SHP77 treated with DMSO at 0.1 percent for 48 hours (cell line): ENCODE measurements around the gene ESRRA.

Experiments used
- DNase-seq: peaks from one replicate; lab custom pipeline; 2025; lab: John Stamatoyannopoulos, UW

Gene ESRRA

GRCh38 chr11:64333556-64333955, 28.2 kb downstream of the ESRRA start:
- no peak for DNase-seq

- DNase-seq = peak; percentile 69
Measured at GRCh38 chr11:64334764-64335735, 29.7 kb downstream of the ESRRA start.

- DNase-seq = no peak
Measured at GRCh38 chr11:64337538-64338249, 32.4 kb downstream of the ESRRA start.

- no peak for DNase-seq
Measured at GRCh38 chr11:64338716-64339115, 33.4 kb downstream of the ESRRA start.

GRCh38 chr11:64339286-64339685, 34.0 kb downstream of the ESRRA start:
- DNase-seq = no peak

GRCh38 chr11:64339754-64340408, 34.6 kb downstream of the ESRRA start, which contains the start of gene CCDC88B:
TSS of gene CCDC88B (plus strand) at chr11:64340204. CDS start at chr11:64340267, 63 bp downstream.
- DNase-seq = no peak

- DNase-seq = no peak
Measured at GRCh38 chr11:64340671-64341335, 35.5 kb downstream of the ESRRA start.

GRCh38 chr11:64341429-64341828, 36.1 kb downstream of the ESRRA start:
- no peak for DNase-seq

GRCh38 chr11:64341851-64342791, 36.8 kb downstream of the ESRRA start:
- DNase-seq = peak; percentile 41

GRCh38 chr11:64342869-64343745, 37.8 kb downstream of the ESRRA start:
- no peak for DNase-seq

- DNase-seq = no peak
Measured at GRCh38 chr11:64343767-64344559, 38.6 kb downstream of the ESRRA start.

- DNase-seq = no peak
Measured at GRCh38 chr11:64344787-64345186, 39.5 kb downstream of the ESRRA start.

GRCh38 chr11:64347193-64347867, 42.0 kb downstream of the ESRRA start:
- no peak for DNase-seq

- no peak for DNase-seq
Measured at GRCh38 chr11:64348383-64349024, 43.2 kb downstream of the ESRRA start.

GRCh38 chr11:64349025-64349387, 43.7 kb downstream of the ESRRA start:
- no peak for DNase-seq

- DNase-seq = no peak
Measured at GRCh38 chr11:64349404-64349803, 44.1 kb downstream of the ESRRA start.

GRCh38 chr11:64351136-64351631, 45.9 kb downstream of the ESRRA start:
- DNase-seq = no peak
